AG04449 (cell line): ENCODE results near the gene GRK2.

Experiments
- CTCF ChIA-PET: fragments of 350-600 bp; formaldehyde crosslinking; extraction: SDS; loops from one replicate; lab custom pipeline; 2021; ENCODE audit warnings: antibody characterized with exemption; lab: Yijun Ruan, JAX
- POLR2A ChIA-PET: fragments of 400-600, 350-600 bp; formaldehyde crosslinking; extraction: SDS; loops from one replicate; lab custom pipeline; 2020; ENCODE audit warnings: antibody characterized with exemption, inconsistent platforms; lab: Yijun Ruan, JAX
- DNase-seq: peaks from one replicate; pipeline ENCODE4 v3.0.0-alpha.2; 2010; ENCODE audit warnings: low read depth, low spot score
- H3K4me3 ChIP-seq: 2 replicates; pipeline ENCODE4 v1.5.1; 2011; ENCODE audit warnings: low read depth, mild to moderate bottlenecking, control low read depth, low read length
- TF ChIP-seq, protein P1 (sequence below): IDR thresholded peaks from one replicate; pipeline ENCODE4 v1.5.1; 2011; ENCODE audit warnings: mild to moderate bottlenecking, moderate library complexity, low read length, control low read depth, inconsistent platforms; ENCODE audit not compliant: insufficient read depth; ENCODE audit errors: missing control alignments

Gene GRK2

DNA sequence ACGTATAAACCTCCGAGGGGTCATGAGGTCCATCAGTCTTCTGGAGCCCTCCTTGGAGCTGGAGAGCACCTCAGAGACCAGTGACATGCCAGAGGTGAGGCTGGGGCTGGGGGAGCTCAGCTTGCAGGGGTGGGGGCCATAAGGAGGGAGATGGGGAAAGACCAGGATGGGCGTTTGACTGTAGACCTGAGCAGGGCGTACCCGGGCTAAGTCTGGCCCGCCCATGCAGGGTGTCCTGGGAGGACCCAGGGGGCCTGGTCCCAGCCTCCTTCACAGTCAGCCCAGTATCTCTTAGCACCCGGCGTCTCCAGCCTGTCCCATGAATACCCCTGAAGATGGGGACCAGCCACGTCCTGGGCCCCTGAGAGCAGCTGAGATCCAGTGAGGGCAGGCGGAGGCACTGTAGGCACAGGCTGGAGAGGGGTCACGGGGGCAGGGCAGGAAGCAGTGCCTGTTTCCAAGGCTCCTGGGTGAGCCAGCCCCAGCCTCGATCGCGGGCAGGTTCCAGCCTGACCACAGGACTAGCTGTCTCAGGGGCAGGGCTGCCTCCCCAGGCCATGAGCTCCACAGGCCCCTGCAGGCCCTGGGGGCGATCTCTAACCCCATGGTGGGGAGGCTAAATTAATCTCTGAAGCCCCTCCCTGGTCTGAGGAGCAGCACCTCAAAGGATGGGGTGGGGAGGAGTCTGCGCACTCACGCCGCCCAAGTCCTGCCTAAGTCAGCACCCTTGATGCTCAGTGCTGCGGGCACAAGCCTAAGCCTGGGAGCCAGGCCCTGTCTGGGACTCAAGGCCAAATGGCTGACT is 44.2 kb downstream of the GRK2 start:
- ChIA-PET POLR2A (no interaction called here), CTCF (interaction anchor here (1.2 to 1.5 kb wide), 3 partner anchors 40 to 71 kb away, joined by 3 to 4 read pairs (median 3); no protein-coding TSS in a partner anchor)
- no peak for DNase-seq
- no peak overlapping the region for H3K4me3 ChIP-seq
- TF ChIP-seq, protein P1, sequence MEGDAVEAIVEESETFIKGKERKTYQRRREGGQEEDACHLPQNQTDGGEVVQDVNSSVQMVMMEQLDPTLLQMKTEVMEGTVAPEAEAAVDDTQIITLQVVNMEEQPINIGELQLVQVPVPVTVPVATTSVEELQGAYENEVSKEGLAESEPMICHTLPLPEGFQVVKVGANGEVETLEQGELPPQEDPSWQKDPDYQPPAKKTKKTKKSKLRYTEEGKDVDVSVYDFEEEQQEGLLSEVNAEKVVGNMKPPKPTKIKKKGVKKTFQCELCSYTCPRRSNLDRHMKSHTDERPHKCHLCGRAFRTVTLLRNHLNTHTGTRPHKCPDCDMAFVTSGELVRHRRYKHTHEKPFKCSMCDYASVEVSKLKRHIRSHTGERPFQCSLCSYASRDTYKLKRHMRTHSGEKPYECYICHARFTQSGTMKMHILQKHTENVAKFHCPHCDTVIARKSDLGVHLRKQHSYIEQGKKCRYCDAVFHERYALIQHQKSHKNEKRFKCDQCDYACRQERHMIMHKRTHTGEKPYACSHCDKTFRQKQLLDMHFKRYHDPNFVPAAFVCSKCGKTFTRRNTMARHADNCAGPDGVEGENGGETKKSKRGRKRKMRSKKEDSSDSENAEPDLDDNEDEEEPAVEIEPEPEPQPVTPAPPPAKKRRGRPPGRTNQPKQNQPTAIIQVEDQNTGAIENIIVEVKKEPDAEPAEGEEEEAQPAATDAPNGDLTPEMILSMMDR = no peak

DNA sequence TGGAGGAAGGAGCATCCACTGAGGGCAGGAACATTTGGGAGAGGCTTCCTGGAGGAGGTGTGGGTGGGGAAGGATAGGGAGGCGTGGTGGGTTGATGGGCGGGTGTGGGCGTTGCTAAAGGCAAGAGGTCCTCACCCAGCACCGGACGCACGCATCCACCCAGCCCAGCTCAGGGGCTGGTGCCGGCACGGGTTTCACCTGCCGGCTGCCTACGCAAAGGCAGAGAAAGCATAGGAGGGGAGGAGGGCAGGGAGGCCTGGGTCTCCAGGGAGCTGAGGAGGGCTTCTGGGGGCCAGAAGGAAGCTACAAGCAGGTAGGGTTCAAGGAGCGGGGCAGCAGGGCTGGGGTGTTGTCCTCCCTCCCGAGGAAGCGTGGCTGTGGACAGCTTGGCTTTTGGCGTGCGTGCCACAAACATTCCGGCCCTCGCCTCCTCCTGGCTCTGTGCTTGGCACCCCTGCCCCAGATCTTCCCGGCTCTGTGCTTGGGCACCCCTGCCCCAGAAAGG is 44.8 kb downstream of the GRK2 start:
- CTCF ChIA-PET = interaction anchor here (1.2 to 1.4 kb wide), 2 partner anchors 40 to 71 kb away, joined by 3 to 4 read pairs; no protein-coding TSS in a partner anchor
- POLR2A ChIA-PET = no interaction called here
- TF ChIP-seq, protein P1 = no peak

DNA sequence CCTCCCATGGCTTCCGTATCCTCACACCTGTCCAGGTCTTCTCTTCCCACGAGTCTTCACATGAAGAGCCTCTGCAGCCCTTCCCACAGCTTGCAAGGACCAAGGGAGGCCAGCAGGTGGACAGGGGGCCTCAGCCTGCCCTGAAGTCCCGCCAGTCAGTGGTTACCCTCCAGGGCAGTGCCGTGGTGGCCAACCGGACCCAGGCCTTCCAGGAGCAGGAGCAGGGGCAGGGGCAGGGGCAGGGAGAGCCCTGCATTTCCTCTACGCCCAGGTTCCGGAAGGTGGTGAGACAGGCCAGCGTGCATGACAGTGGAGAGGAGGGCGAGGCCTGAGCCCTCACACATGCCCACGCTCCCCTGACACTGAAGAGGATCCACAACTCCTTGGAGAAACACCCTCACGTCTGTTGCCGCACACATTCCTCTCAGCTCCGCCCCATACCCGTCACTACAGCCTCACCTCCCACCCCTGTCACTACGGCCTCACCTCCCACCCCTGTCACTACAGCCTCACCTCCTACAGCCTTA is 45.3 kb downstream of the GRK2 start:
- TF ChIP-seq, protein P1 = no peak
- H3K4me3 ChIP-seq = no peak overlapping the region
- CTCF ChIA-PET = interaction anchor here (1.2 kb wide), 1 partner anchor 39 kb away, joined by 3 read pairs; no protein-coding TSS in a partner anchor
- DNase-seq = no peak
- POLR2A ChIA-PET = no interaction called here

More for the DNA sequence above, 44.8 kb downstream of the GRK2 start:
- no peak overlapping the region for H3K4me3 ChIP-seq
- DNase-seq = no peak

DNA sequence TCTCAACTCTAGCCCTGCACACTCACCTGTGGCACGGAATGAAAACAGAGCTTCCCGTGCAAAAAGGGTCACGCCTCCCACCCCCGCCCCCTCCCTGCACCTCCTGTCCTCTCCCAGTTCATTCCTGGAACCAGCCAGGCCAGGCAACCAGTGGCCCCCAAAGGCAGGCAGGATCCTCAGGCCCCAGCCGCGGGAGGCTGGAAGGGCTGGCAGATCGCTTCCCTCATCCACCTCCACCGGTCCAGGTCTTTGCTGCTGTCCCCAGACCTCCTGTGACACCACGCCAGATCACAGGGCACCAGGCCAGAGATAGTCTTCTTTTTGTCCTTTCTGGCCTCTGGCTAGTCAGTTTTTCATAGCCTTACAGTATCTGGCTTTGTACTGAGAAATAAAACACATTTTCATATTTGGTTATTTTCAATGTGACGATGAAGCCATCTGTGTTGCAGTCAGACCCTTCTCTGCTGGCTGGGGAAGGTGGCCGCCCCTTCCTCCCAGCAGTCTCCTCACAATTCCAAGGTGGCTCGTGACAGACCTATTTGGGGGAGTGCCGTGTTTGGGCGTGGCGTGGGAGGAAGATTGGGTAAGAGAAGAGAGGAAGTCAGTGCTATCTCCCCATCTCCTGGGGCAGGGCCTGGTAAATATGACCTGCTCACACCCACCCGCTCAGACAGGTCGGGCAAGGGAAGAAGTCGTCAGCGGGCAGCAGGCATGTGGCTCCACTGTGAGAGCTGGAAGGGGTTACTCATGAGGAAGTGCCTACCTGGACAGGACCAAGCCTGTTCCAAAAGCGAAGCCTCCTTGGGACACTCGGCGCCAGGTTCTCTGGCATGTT is 46.1 kb downstream of the GRK2 start:
- CTCF ChIA-PET = interaction anchor here (1.6 to 12.2 kb wide), 2 partner anchors 9 to 46 kb away, joined by 5 to 295 read pairs; partner anchors contain the start of genes GRK2 and SSH3
- POLR2A ChIA-PET = no interaction called here
- H3K4me3 ChIP-seq = no peak overlapping the region
- TF ChIP-seq, protein P1 = no peak
- DNase-seq = no peak

DNA sequence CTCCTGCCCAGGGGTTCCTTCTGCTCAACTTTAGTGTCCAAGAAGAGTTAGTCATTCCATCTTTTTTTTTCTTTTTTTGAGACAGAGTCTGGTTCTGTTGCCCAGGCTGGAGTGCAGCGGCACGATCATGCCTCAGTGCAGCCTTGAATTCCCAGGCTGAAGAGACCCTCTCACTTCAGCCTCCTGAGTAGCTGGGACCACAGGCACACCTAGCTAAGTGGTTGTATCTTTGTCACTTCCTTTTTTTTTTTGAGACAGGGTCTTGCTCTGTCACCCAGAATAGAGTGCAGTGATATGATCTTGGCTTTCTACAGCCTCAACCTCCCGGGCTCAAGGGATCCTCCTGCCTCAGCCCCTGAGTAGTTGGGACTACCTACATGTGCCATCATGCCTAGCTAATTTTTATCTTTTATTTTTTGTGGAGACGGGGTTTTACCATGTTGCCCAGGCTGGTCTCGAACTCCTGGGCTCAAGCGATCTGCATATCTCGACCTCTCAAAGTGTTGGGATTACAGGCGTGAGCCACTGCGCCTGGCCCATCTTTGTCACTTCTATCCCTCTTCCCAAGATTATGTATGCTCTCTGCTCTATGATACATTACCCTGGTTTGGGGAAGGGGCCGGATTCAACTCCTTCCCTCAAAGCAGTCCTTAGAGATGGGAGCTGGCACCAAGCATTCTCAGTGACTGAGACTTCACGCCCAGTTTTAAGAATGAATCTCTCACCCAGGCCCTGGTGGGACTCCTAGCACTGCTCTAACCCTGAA is 47.0 kb downstream of the GRK2 start:
- ChIA-PET CTCF (interaction anchor here (1.2 to 12.2 kb wide), 4 partner anchors 10 to 69 kb away, joined by 4 to 295 read pairs (median 5); partner anchors contain the start of genes GRK2 and SSH3), POLR2A (interaction anchor here (4.6 kb wide), 1 partner anchor 9 kb away, joined by 28 read pairs; the partner anchor contains the start of gene SSH3)
- TF ChIP-seq, protein P1 = no peak
- no peak overlapping the region for H3K4me3 ChIP-seq
- DNase-seq = no peak
